GM18867 (cell line): ENCODE measurements around the gene HDAC9.

Experiments
- ATAC-seq: cut with Tn5 transposase; IDR thresholded peaks from one replicate; pipeline ENCODE4 v1.9.1; 2021; ENCODE audit warnings: mild to moderate bottlenecking, moderate library complexity; ENCODE audit not compliant: unreplicated experiment

The HDAC9 gene

GRCh38 chr7:18873734-18874336 is 378.3 kb downstream of the HDAC9 start:
- no peak for ATAC-seq

- no peak for ATAC-seq
Measured at GRCh38 chr7:18874880-18875279, 379.3 kb downstream of the HDAC9 start.

DNA sequence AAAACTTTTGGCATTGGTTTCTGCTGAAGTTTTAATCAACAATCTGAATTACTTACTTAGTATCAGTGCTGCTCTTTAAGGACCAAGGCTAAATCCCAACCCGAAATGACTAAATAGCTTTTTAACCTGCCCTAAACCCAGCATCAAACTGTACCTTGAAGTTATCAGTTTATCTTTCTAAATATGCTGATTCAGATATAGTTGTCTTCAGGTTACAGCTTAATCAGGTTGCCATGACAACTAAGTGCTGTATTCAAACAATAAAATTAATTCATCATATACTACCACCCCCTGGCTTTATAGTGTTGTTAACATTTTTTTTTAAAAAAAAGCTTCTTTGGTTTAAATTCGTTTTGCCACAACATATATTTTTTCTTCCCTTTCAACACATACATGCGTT is 382.3 kb downstream of the HDAC9 start:
- ATAC-seq = no peak

GRCh38 chr7:18886832-18887231 is 391.3 kb downstream of the HDAC9 start:
- no peak for ATAC-seq

DNA sequence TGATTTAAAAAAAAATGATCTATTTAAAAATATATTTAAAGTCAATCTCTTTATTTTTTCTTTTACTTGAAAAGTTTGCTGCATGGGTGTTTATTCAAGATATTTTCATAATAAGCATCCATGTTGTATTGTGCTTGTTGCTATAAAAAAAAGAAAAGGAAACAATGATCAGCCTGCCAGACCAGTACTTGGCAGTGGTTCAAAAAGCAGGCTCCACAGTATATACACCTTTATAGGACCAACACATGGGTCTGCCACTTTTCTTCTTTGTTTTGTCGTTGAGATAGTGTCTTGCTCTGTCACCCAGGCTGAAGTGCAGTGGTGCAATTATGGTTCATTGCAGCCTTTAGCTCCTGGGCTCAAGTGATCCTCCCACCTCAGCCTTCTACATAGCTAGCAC is 393.9 kb downstream of the HDAC9 start:
- ATAC-seq = no peak

DNA sequence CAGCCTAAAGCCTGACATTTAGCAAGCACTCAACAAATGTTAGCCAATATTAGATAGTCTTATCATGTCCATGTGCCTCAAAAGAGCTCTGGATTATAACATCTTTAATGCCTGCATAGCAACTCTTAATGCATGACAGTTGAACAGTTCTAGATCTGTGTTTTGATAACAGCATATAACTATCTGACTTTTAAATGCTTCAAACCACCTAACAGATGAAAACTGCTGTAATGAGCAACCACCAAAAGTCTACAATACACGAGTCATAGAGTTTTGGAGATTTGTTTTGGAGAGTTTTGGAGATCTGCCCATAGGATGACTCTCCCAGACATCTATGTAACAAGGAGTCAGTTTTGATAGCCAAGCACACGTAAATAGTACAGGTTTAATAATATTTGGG is 394.6 kb downstream of the HDAC9 start:
- no peak for ATAC-seq

DNA sequence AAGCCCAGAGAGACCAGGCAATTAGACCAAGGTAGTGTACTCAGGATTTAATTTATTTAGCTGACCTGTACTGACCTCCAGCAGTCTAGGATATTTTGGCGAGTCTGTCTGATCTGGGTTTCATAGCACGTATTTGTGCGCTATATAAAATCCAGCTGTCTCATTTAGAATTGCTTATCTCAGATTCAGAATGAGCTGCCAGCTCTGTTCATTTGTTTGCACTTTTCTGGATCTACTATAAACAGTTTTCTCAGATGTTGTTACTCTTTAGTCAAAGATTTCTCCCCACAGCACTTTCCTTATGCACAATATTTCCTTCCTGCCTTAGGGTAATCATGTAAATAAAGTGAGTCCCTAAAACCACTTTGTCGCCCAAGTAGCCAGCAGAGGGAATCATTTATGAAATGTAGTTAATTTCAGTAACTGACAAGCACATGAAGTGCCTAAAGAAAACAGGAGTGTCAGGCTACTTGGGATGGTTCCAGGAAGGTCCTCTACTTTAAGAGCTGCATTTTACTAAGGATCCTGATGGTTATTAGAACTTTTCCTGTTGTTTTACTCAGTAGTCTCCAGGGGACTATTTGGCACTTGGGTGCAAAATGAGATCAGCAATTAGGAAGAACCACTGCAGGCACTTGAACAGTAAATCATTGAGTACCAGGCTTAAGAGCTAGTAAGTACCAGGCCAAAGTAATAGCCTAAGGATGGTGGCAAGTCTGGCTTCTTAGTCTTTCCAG is 395.5 kb downstream of the HDAC9 start:
- no peak for ATAC-seq

DNA sequence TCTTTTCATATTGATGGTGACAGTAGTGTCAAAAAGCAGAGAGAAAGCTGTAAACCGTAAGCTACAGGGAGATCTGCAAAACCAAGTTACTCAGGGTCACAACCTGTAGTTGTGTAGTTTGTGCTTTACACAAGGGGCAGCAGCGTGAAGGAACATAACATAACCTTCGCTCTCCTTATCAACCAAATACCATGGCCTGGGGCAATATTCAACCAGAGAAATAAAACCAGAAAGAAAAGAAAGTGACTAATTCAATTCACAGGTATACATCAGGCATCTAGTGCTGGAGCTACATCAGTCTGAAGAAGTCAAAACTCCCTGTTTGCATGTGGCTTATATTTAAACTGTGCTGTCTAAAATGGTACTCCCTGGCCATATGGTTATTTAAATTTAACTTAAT is 397.6 kb downstream of the HDAC9 start:
- ATAC-seq = no peak

- no peak for ATAC-seq
Measured at GRCh38 chr7:18894155-18894554, 398.6 kb downstream of the HDAC9 start.

DNA sequence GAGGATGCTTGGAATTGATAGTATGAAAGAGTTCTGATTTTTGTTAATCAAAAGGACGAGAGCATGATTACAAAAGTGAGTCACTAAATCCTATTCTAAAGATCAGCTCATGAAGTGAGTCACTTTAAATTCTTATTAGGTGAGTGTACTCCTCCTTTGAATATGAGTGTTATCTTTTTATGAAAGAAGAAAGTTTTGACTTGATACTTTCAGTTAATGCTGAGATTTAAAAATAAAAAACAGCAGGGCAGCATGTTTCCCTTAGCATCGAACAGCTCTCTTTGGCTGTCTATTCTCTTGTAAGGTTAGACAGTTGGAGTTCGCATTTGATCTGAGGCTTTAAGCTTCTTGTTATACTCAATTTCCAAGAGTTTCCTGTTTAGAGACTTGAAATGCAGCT is 399.9 kb downstream of the HDAC9 start:
- no peak for ATAC-seq

DNA sequence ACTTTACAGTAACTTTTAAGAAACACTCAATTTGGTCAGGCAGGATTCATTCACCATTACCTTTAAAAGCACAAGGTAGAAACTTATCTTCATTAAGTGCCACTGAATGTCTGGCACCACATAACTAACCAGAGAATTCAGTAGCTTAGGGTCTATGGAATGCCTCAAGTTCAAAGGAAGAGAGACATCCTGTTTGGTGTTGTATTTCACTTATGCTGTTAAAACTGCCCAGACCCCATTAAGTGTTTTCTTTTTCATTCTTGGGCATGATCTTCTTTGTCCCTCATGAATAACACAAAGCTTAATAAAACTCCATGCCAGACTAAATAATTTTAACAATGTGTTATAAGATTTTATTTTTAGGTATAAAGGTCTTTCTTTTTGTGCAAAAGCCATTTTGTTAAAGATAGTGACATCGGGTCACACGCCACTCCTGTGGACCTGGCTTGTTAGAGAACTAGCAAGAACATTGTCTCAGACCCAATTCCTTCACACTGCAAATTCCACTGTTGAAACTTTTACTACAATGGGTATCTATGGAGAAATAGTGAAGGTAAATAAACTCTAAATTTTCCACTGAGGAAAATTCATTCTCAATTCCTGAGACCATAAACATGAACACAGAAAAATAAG is 400.9 kb downstream of the HDAC9 start:
- no peak for ATAC-seq

GRCh38 chr7:18900236-18900635 is 404.7 kb downstream of the HDAC9 start:
- no peak for ATAC-seq

GRCh38 chr7:18900803-18901202 is 405.3 kb downstream of the HDAC9 start:
- ATAC-seq = no peak

DNA sequence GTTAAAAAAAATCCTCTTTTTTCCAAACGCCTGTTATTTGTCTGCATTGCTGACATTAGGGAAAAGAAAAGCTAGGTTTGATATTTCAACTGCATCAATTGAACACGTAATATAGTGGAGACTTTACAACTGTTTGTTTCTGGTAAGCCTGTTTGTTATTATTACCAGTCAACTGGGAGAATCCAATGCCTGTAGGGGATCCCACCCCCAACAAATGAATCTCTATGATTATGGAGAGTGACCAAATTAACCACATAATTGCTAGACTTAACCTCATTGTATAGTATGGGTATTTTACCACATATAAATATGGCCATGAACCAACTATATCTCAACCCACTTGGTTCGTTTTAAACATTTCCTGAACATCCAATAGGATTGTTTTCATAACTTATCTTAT is 405.8 kb downstream of the HDAC9 start:
- no peak for ATAC-seq

GRCh38 chr7:18901982-18902421 is 406.5 kb downstream of the HDAC9 start:
- no peak for ATAC-seq

DNA sequence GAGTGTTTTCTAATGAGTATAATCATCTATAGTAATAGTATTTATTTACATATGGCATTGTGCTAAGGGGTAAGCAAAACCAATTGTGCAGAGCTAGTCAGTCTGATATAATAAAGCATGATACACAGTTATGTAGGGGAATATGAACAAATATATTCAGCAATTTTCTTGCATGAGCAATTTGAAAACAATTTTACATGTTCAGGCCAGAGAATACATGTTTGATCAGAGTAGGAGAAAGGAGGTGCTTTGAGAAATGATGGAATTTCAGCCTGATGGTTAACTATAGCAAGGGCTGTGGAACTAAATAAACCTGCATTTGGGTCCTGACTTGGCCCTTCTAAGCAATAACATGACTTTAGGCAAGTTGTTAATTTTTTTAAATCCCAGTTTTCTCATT is 407.3 kb downstream of the HDAC9 start:
- ATAC-seq = no peak

DNA sequence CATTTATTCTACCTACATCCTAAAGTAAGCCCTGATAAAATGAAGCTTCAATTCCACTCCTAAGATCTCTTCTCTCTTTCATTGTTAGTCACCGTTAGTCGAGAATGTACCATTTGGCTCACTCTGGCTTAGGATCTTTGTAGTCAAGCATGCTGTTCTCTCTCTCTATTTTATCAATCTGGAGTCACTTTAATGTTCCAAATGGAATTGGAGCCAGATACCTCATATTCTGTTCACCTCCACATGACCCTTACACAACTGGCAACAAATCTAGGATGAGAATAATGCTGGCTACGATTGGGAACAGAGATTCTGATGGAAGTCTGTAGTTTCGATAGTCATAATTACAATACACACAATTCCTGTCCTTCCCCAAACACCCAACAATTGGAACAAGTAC is 408.1 kb downstream of the HDAC9 start:
- no peak for ATAC-seq

- no peak for ATAC-seq
Measured at GRCh38 chr7:18905316-18905943, 409.9 kb downstream of the HDAC9 start.

- ATAC-seq = no peak
Measured at GRCh38 chr7:18906901-18907300, 411.4 kb downstream of the HDAC9 start.

GRCh38 chr7:18913106-18913505 is 417.6 kb downstream of the HDAC9 start:
- ATAC-seq = no peak

GRCh38 chr7:18916826-18917225 is 421.3 kb downstream of the HDAC9 start:
- ATAC-seq = no peak

DNA sequence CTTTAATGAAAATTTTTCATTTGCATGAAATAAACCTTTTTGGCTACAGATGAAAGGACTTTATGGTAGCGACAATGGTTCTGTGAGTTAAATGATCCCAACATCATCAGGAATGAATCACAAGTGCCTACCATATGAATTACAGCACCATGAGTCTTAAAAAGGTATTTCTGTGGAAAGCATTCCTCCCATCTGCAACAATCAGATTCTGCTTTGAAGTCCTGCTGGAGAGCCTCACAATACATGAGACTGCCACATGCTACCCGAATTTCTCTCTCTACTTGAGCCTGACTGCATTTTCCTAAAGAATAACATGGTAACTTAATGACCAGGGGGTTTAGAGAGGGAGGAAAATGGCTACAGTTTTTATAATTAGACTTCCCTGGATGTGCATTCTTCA is 431.6 kb downstream of the HDAC9 start:
- no peak for ATAC-seq
